BLaER1 (cell line): ENCODE measurements around the gene ZFYVE9.

Experiments
- H3K27ac ChIP-seq: shearing (Covaris generic); formaldehyde crosslinking; 2 replicates; pipeline ENCODE4 v1.8.1; 2022
- H3K27me3 ChIP-seq: shearing (Covaris generic); formaldehyde crosslinking; 2 replicates; pipeline ENCODE4 v1.8.1; 2022
- H3K36me3 ChIP-seq: shearing (Covaris generic); formaldehyde crosslinking; 2 replicates; pipeline ENCODE4 v1.8.1; 2022
- H3K4me1 ChIP-seq: shearing (Covaris generic); formaldehyde crosslinking; 2 replicates; pipeline ENCODE4 v1.8.1; 2022
- H3K4me2 ChIP-seq: shearing (Covaris generic); formaldehyde crosslinking; 2 replicates; pipeline ENCODE4 v1.8.1; 2022
- H3K4me3 ChIP-seq: shearing (Covaris generic); formaldehyde crosslinking; 2 replicates; pipeline ENCODE4 v1.8.1; 2022
- H3K9ac ChIP-seq: shearing (Covaris generic); formaldehyde crosslinking; 2 replicates; pipeline ENCODE4 v1.8.1; 2022
- H3K9me3 ChIP-seq: shearing (Covaris generic); formaldehyde crosslinking; 2 replicates; pipeline ENCODE4 v1.8.1; 2022
- H4K20me1 ChIP-seq: shearing (Covaris generic); formaldehyde crosslinking; 2 replicates; pipeline ENCODE4 v1.8.1; 2022
- Cebpa-rat ChIP-seq: shearing (Covaris generic); IDR thresholded peaks from 2 replicates; pipeline ENCODE4 v1.8.1; 2022

Gene ZFYVE9

DNA sequence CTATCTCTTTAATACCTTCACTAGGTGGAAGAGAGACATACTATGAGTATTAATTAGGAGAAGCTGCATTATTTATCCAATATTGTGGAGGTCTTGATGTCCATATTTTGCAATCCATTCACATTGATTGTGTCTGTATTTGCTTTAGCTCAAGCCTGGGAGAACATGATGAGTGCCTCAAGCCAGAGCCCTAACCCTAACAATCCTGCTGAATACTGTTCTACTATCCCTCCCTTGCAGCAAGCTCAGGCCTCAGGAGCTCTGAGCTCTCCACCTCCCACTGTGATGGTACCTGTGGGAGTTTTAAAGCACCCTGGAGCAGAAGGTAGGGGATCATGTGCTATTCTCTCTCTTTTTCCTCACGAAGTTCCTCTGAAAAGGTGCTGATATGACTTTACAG is 124.6 kb downstream of the ZFYVE9 start:
- Histone ChIP-seq H3K27ac (no peak overlapping the region), H3K27me3 (no peaks in the 10 kb centered on the region), H3K36me3 (peaks cover 24% of the 10 kb centered on the region), H3K4me2 (no peak overlapping the region), H3K9me3 (no peaks in the 10 kb centered on the region), H4K20me1 (no peaks in the 10 kb centered on the region), H3K4me3 (no peak overlapping the region), H3K4me1 (no peaks in the 10 kb centered on the region), H3K9ac (no peak overlapping the region)
- no peak for TF ChIP-seq Cebpa-rat

DNA sequence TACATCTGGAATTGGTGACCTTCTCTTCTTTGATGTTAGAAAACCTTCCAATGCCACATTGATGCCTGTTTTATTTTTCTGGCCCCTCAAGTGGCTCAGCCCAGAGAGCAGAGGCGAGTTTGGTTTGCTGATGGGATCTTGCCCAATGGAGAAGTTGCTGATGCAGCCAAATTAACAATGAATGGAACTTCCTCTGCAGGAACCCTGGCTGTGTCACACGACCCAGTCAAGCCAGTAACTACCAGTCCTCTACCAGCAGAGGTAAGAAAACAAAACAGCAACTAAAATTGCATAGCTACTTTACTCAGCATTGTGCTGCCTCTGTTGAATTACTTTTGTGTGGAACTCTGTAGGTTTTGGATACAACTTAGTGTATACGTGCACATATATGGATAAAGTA is 126.5 kb downstream of the ZFYVE9 start:
- Histone ChIP-seq H3K9me3 (no peaks in the 10 kb centered on the region), H3K27me3 (no peaks in the 10 kb centered on the region), H3K9ac (no peak overlapping the region), H3K27ac (no peak overlapping the region), H3K4me1 (no peaks in the 10 kb centered on the region), H3K4me2 (no peak overlapping the region), H4K20me1 (no peaks in the 10 kb centered on the region), H3K4me3 (no peak overlapping the region), H3K36me3 (peaks cover 24% of the 10 kb centered on the region)
- TF ChIP-seq Cebpa-rat, result no peak

DNA sequence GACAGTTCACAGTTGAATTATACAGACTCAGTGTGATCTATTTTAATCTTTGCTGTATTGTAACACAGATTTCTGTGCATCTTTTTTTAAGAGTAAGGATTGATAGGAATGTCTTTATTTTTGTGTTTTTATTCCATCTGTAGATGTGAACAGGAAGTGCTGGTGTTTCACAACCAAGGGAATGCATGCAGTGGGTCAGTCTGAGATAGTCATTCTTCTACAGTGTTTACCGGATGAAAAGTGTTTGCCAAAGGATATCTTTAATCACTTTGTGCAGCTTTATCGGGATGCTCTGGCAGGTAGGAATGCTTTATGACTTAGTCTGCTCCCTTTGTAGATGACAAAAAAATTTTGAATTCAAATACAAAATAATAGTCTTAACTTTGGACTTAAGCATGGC is 139.6 kb downstream of the ZFYVE9 start:
- no peak overlapping the region for H3K4me2 ChIP-seq

DNA sequence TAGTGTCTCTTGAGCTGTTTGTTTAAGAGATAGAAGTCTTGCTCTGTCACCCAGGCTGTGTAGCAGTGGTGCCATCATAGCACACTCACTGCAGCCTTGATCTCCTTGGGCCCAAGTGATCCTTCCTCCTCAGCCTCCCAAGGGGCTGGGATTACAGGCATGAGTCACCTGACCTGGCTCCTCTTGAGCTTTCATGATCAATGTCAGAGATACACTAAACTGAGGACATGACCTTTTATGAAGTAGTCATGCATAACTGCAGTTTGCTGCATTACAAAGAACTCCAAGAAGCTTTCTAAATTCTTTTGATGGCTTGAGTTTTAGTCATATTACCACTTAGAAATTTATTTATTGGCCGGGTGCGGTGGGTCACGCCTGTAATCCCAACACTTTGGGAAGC is 146.4 kb downstream of the ZFYVE9 start:
- Histone ChIP-seq H3K36me3 (peaks cover 18% of the 10 kb centered on the region), H3K4me3 (no peak overlapping the region), H3K9ac (no peak overlapping the region), H3K4me2 (no peak overlapping the region), H3K9me3 (no peaks in the 10 kb centered on the region), H3K4me1 (no peaks in the 10 kb centered on the region), H4K20me1 (no peaks in the 10 kb centered on the region), H3K27ac (no peak overlapping the region), H3K27me3 (no peaks in the 10 kb centered on the region)
- TF ChIP-seq Cebpa-rat, result no peak

More for the DNA sequence above, 139.6 kb downstream of the ZFYVE9 start:
- Histone ChIP-seq H3K4me3 (no peak overlapping the region), H3K9me3 (no peaks in the 10 kb centered on the region), H4K20me1 (no peaks in the 10 kb centered on the region), H3K4me1 (no peaks in the 10 kb centered on the region), H3K27ac (no peak overlapping the region), H3K27me3 (no peaks in the 10 kb centered on the region), H3K9ac (no peak overlapping the region), H3K36me3 (peaks cover 46% of the 10 kb centered on the region)
- no peak for TF ChIP-seq Cebpa-rat

DNA sequence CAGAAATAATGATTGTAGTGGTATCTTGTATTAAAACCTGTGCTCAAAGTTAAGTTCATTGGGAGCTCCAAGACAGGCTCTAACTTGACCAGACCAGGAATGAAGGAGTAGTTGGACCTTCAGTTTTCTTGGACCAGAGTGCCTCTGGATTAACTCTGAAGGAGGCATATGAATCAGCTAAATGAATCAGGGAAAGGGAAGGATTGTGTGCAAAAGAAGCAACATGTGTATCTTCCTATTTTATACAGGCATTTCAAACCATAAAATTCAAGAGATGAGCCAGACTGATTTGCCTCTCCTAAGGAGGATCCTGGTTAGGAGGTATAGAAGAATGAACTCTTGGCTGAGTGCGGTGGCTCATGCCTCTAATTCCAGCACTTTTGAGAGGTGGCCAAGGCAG is 152.7 kb downstream of the ZFYVE9 start:
- Histone ChIP-seq H3K9ac (no peak overlapping the region), H3K27me3 (no peaks in the 10 kb centered on the region), H3K27ac (no peak overlapping the region), H3K4me1 (no peaks in the 10 kb centered on the region), H3K9me3 (no peaks in the 10 kb centered on the region), H4K20me1 (no peaks in the 10 kb centered on the region), H3K36me3 (peaks cover 32% of the 10 kb centered on the region), H3K4me3 (no peak overlapping the region), H3K4me2 (no peak overlapping the region)
- no peak for TF ChIP-seq Cebpa-rat

DNA sequence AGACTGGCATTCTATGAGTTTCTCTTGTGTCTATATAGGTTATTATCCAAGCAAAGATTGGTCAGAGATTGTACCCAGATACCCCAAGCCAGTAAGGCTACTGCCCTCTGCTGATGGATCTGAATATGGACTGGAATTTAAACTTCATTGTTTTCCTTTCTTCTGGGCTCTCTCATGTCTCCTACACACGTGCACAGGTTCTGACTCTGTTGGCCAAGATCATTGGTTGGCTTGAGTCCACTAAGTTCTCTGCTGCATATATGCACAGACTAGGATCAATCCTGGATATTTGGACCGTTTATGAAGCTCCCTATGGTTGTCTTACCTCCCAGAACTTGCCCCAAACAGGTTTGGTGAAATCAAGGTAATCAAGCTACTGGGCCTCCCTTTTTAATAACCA is 154.5 kb downstream of the ZFYVE9 start:
- Histone ChIP-seq H3K27me3 (no peaks in the 10 kb centered on the region), H3K9ac (no peak overlapping the region), H4K20me1 (no peaks in the 10 kb centered on the region), H3K4me3 (no peak overlapping the region), H3K36me3 (peaks cover 41% of the 10 kb centered on the region), H3K4me1 (no peaks in the 10 kb centered on the region), H3K4me2 (no peak overlapping the region), H3K9me3 (no peaks in the 10 kb centered on the region), H3K27ac (no peak overlapping the region)
- no peak for TF ChIP-seq Cebpa-rat

DNA sequence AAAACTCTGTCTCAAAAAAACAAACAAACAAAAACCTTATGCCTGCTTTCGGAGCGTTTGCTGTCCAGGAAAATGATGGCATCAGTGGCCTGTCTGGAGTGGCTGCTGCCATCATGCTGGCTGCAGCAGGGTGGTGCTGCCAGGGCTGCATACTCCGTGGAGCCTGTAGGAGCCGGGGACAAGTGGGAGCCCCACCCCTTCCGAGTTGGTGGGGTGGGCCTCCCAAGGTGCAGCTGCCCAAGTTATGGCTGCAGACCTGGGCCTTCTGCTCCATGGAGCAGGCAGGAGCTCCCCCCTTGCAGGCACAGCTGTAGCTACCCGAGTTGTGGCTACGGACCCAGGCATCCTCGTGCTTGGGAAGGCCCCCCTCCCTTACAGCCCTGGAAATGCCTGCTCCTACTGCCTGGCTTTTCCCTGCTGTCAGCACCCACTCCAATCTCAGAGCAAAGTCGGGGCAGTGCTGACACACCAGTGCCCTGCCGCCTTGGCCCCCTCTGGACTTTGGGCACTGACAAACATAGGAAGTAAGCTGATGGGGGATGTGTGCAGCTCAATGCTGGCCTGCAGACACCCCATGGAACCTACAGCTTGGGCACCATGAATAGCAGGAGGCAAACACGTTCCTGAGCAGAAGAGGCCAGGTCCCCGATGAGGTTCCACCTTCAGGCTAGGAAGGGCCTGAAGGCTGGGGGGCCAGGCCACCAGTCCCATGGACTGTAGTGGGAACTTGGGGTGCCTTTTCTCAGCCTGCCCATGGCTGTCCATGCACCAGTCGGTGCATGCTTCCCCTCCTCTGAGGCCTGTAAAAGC is 163.7 kb downstream of the ZFYVE9 start:
- H3K4me2 ChIP-seq, result peak overlapping the region; percentile 43
- H3K36me3 ChIP-seq, result peaks cover 45% of the 10 kb centered on the region
- H3K27me3 ChIP-seq, result no peaks in the 10 kb centered on the region
- H3K4me1 ChIP-seq, result peaks cover 15% of the 10 kb centered on the region
- H3K9me3 ChIP-seq, result no peaks in the 10 kb centered on the region
- no peak overlapping the region for H3K4me3 ChIP-seq
- H3K27ac ChIP-seq, result 0 out of 2 replicates have a peak overlapping the region, but pooled peaks have one; percentile 18
- TF ChIP-seq Cebpa-rat, result no peak
- H3K9ac ChIP-seq, result peak overlapping the region; percentile 32; the same call in 1 of the 2 replicates
- no peaks in the 10 kb centered on the region for H4K20me1 ChIP-seq

DNA sequence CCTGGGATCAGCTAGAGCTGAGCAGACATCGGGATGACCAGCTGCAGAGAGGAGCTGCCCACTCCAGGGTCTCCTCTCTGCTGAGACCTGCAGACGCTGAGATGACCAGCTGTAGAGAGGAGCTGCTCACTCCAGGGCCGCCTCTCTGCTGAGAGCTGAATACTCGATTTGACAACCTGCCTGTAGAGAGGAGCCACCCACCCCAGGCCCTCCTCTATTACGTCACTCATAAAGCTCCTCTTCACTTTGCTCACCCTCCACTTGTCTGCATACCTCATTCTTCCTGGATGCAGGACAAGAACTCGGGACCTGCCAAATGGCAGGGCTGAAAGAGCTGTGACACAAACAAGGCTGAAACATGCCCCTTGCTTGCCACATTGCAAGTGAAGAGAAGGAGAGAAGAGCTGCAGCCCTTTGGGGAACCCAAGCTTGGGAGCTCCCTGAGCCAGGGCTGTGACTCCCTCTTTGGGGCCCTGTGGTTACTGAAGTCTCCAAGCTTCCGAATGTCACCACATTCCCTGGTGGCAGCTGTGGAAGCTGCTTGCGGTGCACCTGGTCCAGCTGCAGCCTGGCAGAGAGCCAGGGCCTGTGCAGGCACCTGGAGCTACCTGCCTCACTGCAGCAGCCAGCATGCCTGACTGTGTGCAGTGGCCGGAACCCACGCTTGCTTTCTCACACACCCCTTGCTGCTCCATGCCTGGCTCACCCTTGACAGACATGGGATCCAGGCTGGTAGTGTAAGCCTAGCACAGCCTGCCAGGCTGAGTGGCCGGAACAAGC is 164.5 kb downstream of the ZFYVE9 start:
- H3K4me2 ChIP-seq, result peak overlapping the region; percentile 43
- no peak for TF ChIP-seq Cebpa-rat
- H3K4me3 ChIP-seq, result no peak overlapping the region
- H4K20me1 ChIP-seq, result no peaks in the 10 kb centered on the region
- H3K36me3 ChIP-seq, result peaks cover 52% of the 10 kb centered on the region
- peaks cover 15% of the 10 kb centered on the region for H3K4me1 ChIP-seq
- H3K9me3 ChIP-seq, result no peaks in the 10 kb centered on the region
- 0 out of 2 replicates have a peak overlapping the region, but pooled peaks have one; percentile 18 for H3K27ac ChIP-seq
- no peaks in the 10 kb centered on the region for H3K27me3 ChIP-seq
- peak overlapping the region; percentile 32; the same call in 1 of the 2 replicates for H3K9ac ChIP-seq

DNA sequence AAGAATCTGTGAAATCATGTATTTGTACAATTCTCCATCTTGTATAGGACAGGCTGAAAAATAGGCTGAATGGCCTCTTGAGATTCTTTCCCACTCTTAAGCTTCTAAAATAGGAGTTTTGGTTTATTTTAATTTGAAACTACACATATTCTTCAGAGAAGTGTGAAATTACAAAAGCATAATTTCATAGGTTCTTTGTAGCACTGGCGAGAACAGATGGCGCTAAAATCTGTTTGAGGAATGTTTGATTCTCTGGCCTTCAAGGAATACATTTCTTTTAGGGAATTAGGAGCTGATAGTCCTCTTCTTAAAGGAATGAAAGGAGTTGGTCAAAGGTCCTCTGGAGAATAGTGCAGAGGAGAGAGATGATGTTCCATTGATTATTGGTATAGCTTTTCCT is 179.2 kb downstream of the ZFYVE9 start:
- no peaks in the 10 kb centered on the region for H3K36me3 ChIP-seq
- H3K4me1 ChIP-seq, result no peaks in the 10 kb centered on the region
- H3K9ac ChIP-seq, result no peak overlapping the region
- H4K20me1 ChIP-seq, result no peaks in the 10 kb centered on the region
- TF ChIP-seq Cebpa-rat, result no peak
- H3K4me2 ChIP-seq, result no peak overlapping the region
- H3K27me3 ChIP-seq, result no peaks in the 10 kb centered on the region
- H3K4me3 ChIP-seq, result no peak overlapping the region
- no peaks in the 10 kb centered on the region for H3K9me3 ChIP-seq
- no peak overlapping the region for H3K27ac ChIP-seq

DNA sequence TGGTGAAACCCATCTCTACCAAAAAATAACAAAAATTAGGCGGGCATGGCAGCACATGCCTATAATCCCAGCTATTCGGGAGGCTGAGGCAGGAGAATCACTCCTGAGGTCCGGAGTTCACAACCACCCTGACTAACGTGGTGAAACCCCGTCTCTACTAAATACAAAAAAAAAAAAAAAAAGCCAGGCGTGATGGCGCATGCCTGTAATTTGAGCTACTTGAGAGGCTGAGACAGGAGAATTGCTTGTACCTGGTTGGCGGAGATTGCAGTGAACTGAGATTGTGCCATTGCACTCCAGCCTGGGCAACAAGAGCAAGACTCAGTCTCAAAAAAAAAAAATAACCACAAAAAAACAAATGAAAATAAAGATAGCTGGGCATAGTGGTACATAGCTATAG is 181.8 kb downstream of the ZFYVE9 start:
- Histone ChIP-seq H3K9me3 (no peaks in the 10 kb centered on the region), H3K27me3 (no peaks in the 10 kb centered on the region), H3K4me3 (no peak overlapping the region), H3K9ac (no peak overlapping the region), H3K36me3 (no peaks in the 10 kb centered on the region), H3K4me1 (no peaks in the 10 kb centered on the region), H3K27ac (no peak overlapping the region), H4K20me1 (no peaks in the 10 kb centered on the region), H3K4me2 (no peak overlapping the region)
- no peak for TF ChIP-seq Cebpa-rat
